Measurements from ENCODE around the gene CCN6. TPM values are rescaled to one million over a fixed set of nuclear protein-coding genes. Genes with fewer than 3 reads are reported as not detected.
"Not testable (repeated sequence)": the region's sequence is repeated elsewhere in the genome, so short reads cannot be mapped to it uniquely, and the experiment has no call there.

Gene CCN6
- total and polyA plus RNA-seq, 10 donors: 0.03 TPM; not detected in 9

DNA sequence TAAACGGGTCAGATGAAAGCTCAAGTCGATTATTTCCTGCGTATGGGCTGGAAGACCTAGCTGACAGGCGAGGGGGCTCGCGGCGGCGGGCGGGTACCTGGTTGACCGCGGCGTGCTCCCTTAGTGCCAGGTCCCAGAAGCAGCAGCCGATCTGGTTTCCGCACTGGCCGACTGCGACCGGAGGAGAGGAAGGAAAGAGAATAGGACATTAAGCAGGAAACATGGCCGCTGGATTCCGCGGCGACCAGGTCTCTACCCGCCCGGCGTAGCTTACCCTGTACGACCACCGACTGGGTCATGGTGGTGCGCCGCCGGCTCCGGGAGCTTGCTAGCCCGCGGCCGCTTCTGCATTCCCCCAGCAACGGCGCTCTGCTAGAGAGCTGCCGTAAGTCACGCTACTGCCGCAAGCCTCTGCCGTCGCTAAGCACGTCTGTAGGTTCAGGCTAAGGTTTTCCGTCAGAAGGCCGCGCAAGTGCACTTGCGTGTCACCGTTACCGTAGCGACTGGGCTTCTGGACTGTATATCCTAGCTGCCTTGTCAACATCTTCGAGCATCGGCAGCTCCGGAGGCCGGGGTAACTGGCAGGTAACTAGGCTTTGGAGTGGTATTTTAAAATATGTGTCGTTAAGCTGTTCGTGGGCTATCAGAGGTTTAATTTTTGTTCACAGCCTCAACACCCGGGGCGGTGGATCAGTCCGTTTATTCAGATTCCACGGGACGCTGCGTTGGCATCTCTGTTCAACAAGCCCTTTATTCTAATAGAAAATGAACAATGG is 33.4 kb downstream of the CCN6 start, which contains the start of the genes FAM229B and TUBE1:
Gene FAM229B, plus strand, starts transcription at position 456 of the 776 bp plus-strand sequence. CDS start 11,693 bp downstream, outside the sequence.
Gene TUBE1, minus strand, starts transcription at position 347 of the 776 bp plus-strand sequence. Its CDS starts 48 bp downstream, at position 299.
- H3K9me3 ChIP-seq: no peaks in the 10 kb centered on the region
- H3K4me1 ChIP-seq: peaks cover 5 to 27% (median 19%) of the 10 kb centered on the region in 6 donors
- 0 to 1% (median 1%) methylated on average over 51 to 60 of the region's 60 CpGs for WGBS, 5 donors
- no peaks in the 10 kb centered on the region for H3K27me3 ChIP-seq (replicated peaks in 1 of 7)
- TF ChIP-seq POLR2A (IDR thresholded peaks at IDR 0.05): peak in 2 of 3 donors; percentile 30 to 65
- TF ChIP-seq, protein P1, sequence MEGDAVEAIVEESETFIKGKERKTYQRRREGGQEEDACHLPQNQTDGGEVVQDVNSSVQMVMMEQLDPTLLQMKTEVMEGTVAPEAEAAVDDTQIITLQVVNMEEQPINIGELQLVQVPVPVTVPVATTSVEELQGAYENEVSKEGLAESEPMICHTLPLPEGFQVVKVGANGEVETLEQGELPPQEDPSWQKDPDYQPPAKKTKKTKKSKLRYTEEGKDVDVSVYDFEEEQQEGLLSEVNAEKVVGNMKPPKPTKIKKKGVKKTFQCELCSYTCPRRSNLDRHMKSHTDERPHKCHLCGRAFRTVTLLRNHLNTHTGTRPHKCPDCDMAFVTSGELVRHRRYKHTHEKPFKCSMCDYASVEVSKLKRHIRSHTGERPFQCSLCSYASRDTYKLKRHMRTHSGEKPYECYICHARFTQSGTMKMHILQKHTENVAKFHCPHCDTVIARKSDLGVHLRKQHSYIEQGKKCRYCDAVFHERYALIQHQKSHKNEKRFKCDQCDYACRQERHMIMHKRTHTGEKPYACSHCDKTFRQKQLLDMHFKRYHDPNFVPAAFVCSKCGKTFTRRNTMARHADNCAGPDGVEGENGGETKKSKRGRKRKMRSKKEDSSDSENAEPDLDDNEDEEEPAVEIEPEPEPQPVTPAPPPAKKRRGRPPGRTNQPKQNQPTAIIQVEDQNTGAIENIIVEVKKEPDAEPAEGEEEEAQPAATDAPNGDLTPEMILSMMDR (IDR thresholded peaks at IDR 0.05 in 8 of 11, conservative IDR thresholded peaks at IDR 0.05 in 3 of 11): peak in 4 of 11 experiments; percentile 14 to 33 (median 27)
- peak; percentile 90 to 95 (median 94) for TF ChIP-seq POLR2AphosphoS5 (IDR thresholded peaks at IDR 0.05)
- peak within 1 kb of the TSS; percentile 72 to 91 (median 86) for H3K27ac ChIP-seq
- peak within 1 kb of the TSS; percentile 68 to 89 (median 82) for H3K4me3 ChIP-seq
- peak; percentile 98 for DNase-seq
- intact Hi-C loops (cut with DNase I; ENCODE audit: low total_unique reads): no loop called here
- H3K36me3 ChIP-seq: peaks cover 0 to 26% (median 4%) of the 10 kb centered on the region in 6 donors

DNA sequence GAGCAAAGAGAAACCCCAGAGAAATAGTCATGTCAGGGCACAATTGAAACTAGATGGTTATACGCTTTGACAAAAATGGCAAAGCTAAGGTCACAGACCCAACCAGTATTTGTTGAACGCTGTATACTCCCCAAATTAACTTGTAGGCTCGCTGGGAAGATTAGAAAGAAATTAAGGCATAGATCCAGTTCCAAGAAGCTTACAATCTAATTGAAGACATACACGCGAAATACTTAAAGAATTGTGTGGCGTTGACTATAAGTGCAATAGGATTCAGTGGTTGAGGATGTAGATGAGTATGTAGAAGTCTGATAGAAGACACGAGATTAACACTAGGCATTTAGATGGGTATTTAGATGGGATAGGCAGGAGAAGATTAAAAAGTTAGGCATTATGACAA is 34.0 kb downstream of the CCN6 start:
- intact Hi-C loops (cut with DNase I; ENCODE audit: low total_unique reads): no loop called here
- Histone ChIP-seq H3K4me1 (peaks cover 5 to 27% (median 19%) of the 10 kb centered on the region in 6 donors), H3K27me3 (replicated peaks in 1 of 7) (no peaks in the 10 kb centered on the region), H3K9me3 (no peaks in the 10 kb centered on the region), H3K36me3 (peaks cover 0 to 24% (median 4%) of the 10 kb centered on the region in 6 donors), H3K4me3 (peak overlapping the region; percentile 68 to 89 (median 82)), H3K27ac (peak overlapping the region in 7 of 8 donors; percentile 85 to 91 (median 87))
- WGBS, 5 donors: 25 to 30% (median 26%) methylated on average over 7 of the region's 7 CpGs
- DNase-seq: no peak
- TF ChIP-seq, protein P1 (IDR thresholded peaks at IDR 0.05 in 8 of 11, conservative IDR thresholded peaks at IDR 0.05 in 3 of 11): no peak
- TF ChIP-seq POLR2A (IDR thresholded peaks at IDR 0.05) (no peak), POLR2AphosphoS5 (IDR thresholded peaks at IDR 0.05) (no peak)

DNA sequence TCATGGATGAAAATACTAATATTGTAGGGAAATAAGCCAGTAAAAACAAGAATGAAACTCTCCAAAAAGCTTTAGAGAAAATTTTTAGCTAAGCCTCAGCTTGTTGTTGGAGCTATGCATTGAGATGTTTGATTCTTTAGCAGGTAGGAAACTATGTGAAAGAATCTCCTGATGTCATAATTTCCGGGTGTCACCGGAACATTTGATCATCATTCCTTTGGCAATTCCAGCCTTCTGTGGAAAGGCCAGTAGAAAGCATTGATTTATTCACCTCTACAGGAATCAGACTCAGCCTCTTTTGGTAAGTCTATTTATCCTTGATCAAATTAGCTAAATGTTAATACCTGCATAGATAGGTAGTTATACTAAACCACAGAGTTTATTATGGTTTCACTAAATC is 43.0 kb downstream of the CCN6 start:
- Histone ChIP-seq H3K9me3 (no peaks in the 10 kb centered on the region), H3K27me3 (replicated peaks in 1 of 7) (no peaks in the 10 kb centered on the region), H3K4me1 (no peaks in the 10 kb centered on the region), H3K4me3 (no peak overlapping the region), H3K27ac (no peak overlapping the region), H3K36me3 (peaks cover 0 to 14% (median 2%) of the 10 kb centered on the region in 6 donors)
- TF ChIP-seq POLR2AphosphoS5 (IDR thresholded peaks at IDR 0.05) (no peak), POLR2A (IDR thresholded peaks at IDR 0.05) (no peak)
- TF ChIP-seq, protein P1 (IDR thresholded peaks at IDR 0.05 in 8 of 11, conservative IDR thresholded peaks at IDR 0.05 in 3 of 11): no peak
- DNase-seq: no peak
- 89 to 99% (median 91%) methylated on average over 2 of the region's 2 CpGs for WGBS, 5 donors
- intact Hi-C loops (cut with DNase I; ENCODE audit: low total_unique reads): no loop called here

DNA sequence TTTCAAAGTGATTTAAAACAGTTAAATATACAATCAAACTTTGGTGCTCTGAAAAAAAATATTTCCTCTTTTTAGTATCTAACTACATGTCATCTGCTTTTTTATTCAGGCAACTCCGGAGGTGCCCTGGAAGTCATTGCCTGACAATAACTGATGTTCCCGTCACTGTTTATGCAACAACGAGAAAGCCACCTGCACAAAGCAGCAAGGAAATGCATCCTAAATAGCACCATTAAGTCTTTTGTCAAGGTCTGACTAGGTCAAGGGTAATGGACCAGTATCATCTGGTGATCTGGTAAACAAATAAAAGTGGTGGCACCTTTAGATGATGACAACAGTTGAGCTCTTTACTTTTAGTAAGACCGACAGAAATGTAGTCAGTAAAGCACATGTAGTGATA is 46.7 kb downstream of the CCN6 start:
- H3K27me3 ChIP-seq (replicated peaks in 1 of 7): no peaks in the 10 kb centered on the region
- peaks cover 0 to 19% (median 2%) of the 10 kb centered on the region in 6 donors for H3K36me3 ChIP-seq
- TF ChIP-seq POLR2A (IDR thresholded peaks at IDR 0.05) (no peak), POLR2AphosphoS5 (IDR thresholded peaks at IDR 0.05) (no peak)
- TF ChIP-seq, protein P1 (IDR thresholded peaks at IDR 0.05 in 8 of 11, conservative IDR thresholded peaks at IDR 0.05 in 3 of 11): no peak
- H3K4me1 ChIP-seq: no peaks in the 10 kb centered on the region
- H3K9me3 ChIP-seq: no peaks in the 10 kb centered on the region
- H3K4me3 ChIP-seq: no peak overlapping the region
- H3K27ac ChIP-seq: no peak overlapping the region
- DNase-seq: no peak
- intact Hi-C loops (cut with DNase I; ENCODE audit: low total_unique reads): no loop called here
- 78 to 91% (median 84%) methylated on average over 4 of the region's 4 CpGs for WGBS, 5 donors

DNA sequence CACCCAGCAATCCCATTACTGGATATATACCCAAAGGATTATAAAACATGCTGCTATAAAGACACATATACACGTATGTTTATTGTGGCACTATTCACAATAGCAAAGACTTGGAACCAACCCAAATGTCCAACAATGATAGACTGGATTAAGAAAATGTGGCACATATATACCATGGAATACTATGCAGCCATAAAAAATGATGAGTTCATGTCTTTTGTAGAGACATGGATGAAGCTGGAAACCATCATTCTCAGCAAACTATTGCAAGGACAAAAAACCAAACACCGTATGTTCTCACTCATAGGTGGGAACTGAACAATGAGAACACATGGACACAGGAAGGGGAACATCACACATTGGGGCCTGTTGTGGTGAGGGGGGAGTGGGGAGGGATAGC is 52.1 kb downstream of the CCN6 start:
- H3K27me3 ChIP-seq (replicated peaks in 1 of 7); H3K4me3 ChIP-seq; intact Hi-C loops (cut with DNase I; ENCODE audit: low total_unique reads); DNase-seq; H3K9me3 ChIP-seq; H3K4me1 ChIP-seq; H3K27ac ChIP-seq: not testable (repeated sequence)
- WGBS, 5 donors: 93 to 100% (median 100%) methylated on average over 1 to 2 of the region's 2 CpGs
- H3K36me3 ChIP-seq: peaks cover 0 to 12% (median 0%) of the 10 kb centered on the region in 6 donors

Data from spleen (tissue), 11 donors.